Measurements from ENCODE around the gene TGDS. TPM values are rescaled to one million over a fixed set of nuclear protein-coding genes. Genes with fewer than 3 reads are reported as not detected.

The TGDS gene
- total RNA-seq, 4 donors from 2014 or later: 15.8 to 25.2 (median 20.4) TPM

GRCh38 chr13:94548382-94548781 lies 47.6 kb downstream of the TGDS start:
- H3K27me3 ChIP-seq: no peaks in the 10 kb centered on the region
- peak; percentile 1 to 28 for DNase-seq
- H3K4me1 ChIP-seq: peaks cover 6 to 8% of the 10 kb centered on the region in 2 donors
- TF ChIP-seq POLR2A (IDR thresholded peaks at IDR 0.05): no peak
- TF ChIP-seq CTCF (IDR thresholded peaks at IDR 0.05): no peak
- WGBS, 2 donors: 47 to 65% methylated on average over 6 of the region's 6 CpGs
- intact Hi-C loops (cut with DNase I): loop anchor here (10.0 kb wide), 1 partner anchor 46 kb away; the partner anchor contains the start of gene TGDS
- no peaks in the 10 kb centered on the region for H3K9me3 ChIP-seq
- no peaks in the 10 kb centered on the region for H3K36me3 ChIP-seq
- H3K27ac ChIP-seq: peak overlapping the region; percentile 88 to 95 (median 94)
- peak overlapping the region in 2 of 3 donors; percentile 41 to 53 for H3K4me3 ChIP-seq (replicated peaks in 1 of 3)

DNA sequence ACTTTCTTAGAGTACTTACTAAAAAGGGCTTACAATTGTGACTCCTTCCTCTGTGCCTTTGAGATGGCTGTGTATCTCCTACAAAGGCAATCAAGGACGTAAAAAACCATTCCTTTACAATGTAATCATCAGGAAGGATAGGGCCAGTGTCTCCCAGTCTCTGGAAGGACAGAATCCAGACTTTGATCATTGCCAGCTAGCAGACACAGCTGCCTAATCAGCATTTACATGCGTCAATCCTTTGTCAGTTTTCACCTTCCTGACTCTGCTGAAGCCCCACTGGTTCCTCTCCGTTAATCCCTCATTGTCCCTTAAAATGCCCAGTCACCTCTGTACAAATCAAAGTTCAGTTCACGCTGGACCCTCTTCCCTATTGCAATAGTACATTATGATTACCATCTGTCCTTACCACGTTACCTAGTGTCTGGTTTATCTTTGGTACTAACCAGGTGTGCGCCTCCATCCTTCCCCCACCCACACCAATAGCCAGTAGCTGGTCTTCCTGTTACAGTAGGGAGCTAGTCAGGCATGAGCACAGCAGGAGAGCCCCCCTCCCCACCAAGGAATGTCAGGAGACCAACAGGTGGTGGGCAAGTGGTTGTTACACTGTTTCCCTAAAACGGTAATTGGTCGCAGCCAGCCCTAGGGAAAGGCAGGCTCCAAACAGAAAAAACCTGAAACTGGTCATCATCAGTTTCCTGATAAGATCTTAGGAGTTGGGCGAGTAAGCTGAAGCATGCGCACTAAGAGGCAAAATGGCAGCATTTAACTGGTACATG lies 49.7 kb downstream of the TGDS start:
- Histone ChIP-seq H3K27me3 (no peaks in the 10 kb centered on the region), H3K27ac (no peak overlapping the region), H3K9me3 (no peaks in the 10 kb centered on the region), H3K4me3 (replicated peaks in 1 of 3) (no peak overlapping the region), H3K4me1 (peaks cover 6 to 8% of the 10 kb centered on the region in 2 donors), H3K36me3 (no peaks in the 10 kb centered on the region)
- DNase-seq: no peak
- 85 to 86% methylated on average over 10 of the region's 10 CpGs for WGBS, 2 donors
- TF ChIP-seq CTCF (IDR thresholded peaks at IDR 0.05) (no peak), POLR2A (IDR thresholded peaks at IDR 0.05) (no peak)
- intact Hi-C loops (cut with DNase I): loop anchor here (10.0 kb wide), 1 partner anchor 49 kb away; the partner anchor contains the start of gene TGDS

DNA sequence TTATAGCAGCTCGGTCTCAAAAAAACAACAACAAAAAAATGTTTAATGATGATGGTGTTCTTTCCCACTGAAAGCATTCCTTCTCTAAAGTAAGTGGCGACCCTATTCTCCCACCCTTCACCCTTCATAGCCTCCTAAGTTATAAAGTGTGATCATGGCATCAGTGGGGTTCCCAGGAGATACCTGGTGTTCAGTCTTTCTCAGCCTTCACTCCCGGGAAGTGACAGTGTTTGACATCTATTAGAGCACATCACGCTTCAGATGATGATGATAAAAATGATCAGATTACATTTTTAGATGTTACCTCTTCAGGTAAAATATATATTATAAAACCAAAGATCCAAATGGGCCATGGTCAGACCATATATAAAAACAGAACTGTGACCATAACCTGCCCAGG lies 51.0 kb downstream of the TGDS start:
- no peak overlapping the region for H3K27ac ChIP-seq
- no peak overlapping the region for H3K4me3 ChIP-seq (replicated peaks in 1 of 3)
- intact Hi-C loops (cut with DNase I): loop anchor here (10.0 kb wide), 1 partner anchor 50 kb away; the partner anchor contains the start of gene TGDS
- no peaks in the 10 kb centered on the region for H3K9me3 ChIP-seq
- H3K36me3 ChIP-seq: no peaks in the 10 kb centered on the region
- no peak for TF ChIP-seq POLR2A (IDR thresholded peaks at IDR 0.05)
- no peak for TF ChIP-seq CTCF (IDR thresholded peaks at IDR 0.05)
- no peak for DNase-seq
- H3K4me1 ChIP-seq: peaks cover 6 to 8% of the 10 kb centered on the region in 2 donors
- no peaks in the 10 kb centered on the region for H3K27me3 ChIP-seq
- WGBS, 2 donors: 84 to 96% methylated on average over 4 of the region's 4 CpGs

- Histone ChIP-seq H3K27me3 (no peaks in the 10 kb centered on the region), H3K4me1 (peaks cover 0 to under 1% of the 10 kb centered on the region in 2 donors), H3K27ac (no peak overlapping the region), H3K9me3 (no peaks in the 10 kb centered on the region), H3K4me3 (replicated peaks in 1 of 3) (no peak overlapping the region), H3K36me3 (no peaks in the 10 kb centered on the region)
- DNase-seq: no peak
- no peak for TF ChIP-seq POLR2A (IDR thresholded peaks at IDR 0.05)
- no peak for TF ChIP-seq CTCF (IDR thresholded peaks at IDR 0.05)
- intact Hi-C loops (cut with DNase I): loop anchor here (10.0 kb wide), 1 partner anchor 52 kb away; the partner anchor contains the start of gene TGDS
- WGBS, 2 donors: 84 to 90% methylated on average over 6 of the region's 6 CpGs
Measured at GRCh38 chr13:94542917-94543316, 53.0 kb downstream of the TGDS start.

Data from thyroid gland (tissue), 4 donors.